22Rv1 (cell line): Measurements from ENCODE around the gene KITLG.

ENCODE experiments used
- CTCF ChIP-seq: fragments of 450-650 bp; IDR thresholded peaks from 2 replicates; pipeline ENCODE4 v1.5.1; 2017; ENCODE audit warnings: mild to moderate bottlenecking
- ZFX ChIP-seq: fragments of 450-650 bp; IDR thresholded peaks from 2 replicates; pipeline ENCODE4 v1.6.1; 2017; ENCODE audit warnings: antibody characterized with exemption, borderline replicate concordance

DNA sequence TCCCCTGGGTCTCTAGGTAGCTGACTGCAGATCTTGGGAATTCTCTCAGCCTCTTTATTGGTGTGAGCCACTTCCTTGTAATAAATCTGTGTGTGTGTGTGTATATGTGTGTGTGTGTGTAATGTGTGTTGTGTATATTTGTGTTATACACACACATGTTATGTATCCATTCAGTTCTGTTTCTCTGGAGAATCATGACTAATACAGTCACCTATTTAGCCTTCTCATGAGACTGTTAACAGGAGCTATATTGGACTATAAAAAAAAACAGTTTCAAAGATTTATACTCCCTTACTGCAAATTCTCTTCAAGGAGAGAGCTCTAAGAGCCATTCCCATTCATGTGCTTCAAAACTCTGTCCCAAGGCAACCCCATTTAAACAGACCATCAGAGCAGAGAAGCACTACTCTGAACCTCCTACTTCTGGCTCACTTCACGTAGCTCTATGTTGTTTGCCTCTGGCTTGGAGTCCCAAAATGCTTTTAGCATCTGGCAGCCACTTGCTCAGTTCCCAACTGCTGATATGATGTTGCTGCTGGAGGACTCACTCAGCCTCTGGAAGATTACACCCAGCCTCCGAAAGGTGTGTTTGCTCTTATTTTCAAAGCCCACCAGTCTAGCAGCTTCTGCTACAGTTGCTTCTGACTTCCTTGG, 48.7 kb upstream of the KITLG start:
- TF ChIP-seq CTCF, result no peak
- no peak for TF ChIP-seq ZFX
